ENCODE results near the gene PLEKHG4.

PLEKHG4 gene

GRCh38 chr16:67246756-67247191 lies 32.6 kb upstream of the PLEKHG4 start:
- Histone ChIP-seq H3K27me3 (ENCODE audit: control insufficient read depth in 1 of 2, insufficient read depth in 1 of 2, low read length in 2 of 2) (peaks cover 0 to 9% of the 10 kb centered on the region in 2 experiments), H3K27ac (ENCODE audit: low read length, poor library complexity, severe bottlenecking) (peak overlapping the region; percentile 94), H3K4me1 (ENCODE audit: control insufficient read depth, insufficient read depth, low read depth, low read length) (peaks cover 54% of the 10 kb centered on the region), H2BK5ac (ENCODE audit: low read depth, low read length, poor library complexity, severe bottlenecking) (peak overlapping the region; percentile 20), H3K14ac (ENCODE audit: low read length in 2 of 2) (peak overlapping the region in 1 of 2 experiments; percentile 73), H2BK12ac (ENCODE audit: low read length in 2 of 2) (peak overlapping the region; percentile 59 to 84), H3K9ac (ENCODE audit: low read length) (peak overlapping the region; percentile 91), H3K23ac (ENCODE audit: low read length in 2 of 2) (no peak overlapping the region), H2AK5ac (ENCODE audit: low read length, severe bottlenecking) (peak overlapping the region; percentile 16), H3K4me2 (ENCODE audit: low read length, poor library complexity, severe bottlenecking) (peak overlapping the region; percentile 94), H3K4me3 (ENCODE audit: insufficient read depth in 1 of 2, low read depth in 1 of 2, low read length in 2 of 2) (peak overlapping the region; percentile 84 to 94), H3K4ac (ENCODE audit: low read depth in 1 of 2, low read length in 2 of 2) (peak overlapping the region; percentile 83 to 91), H2AFZ (ENCODE audit: low read depth, low read length) (no peak overlapping the region), H2BK120ac (ENCODE audit: low read depth, low read length) (peak overlapping the region; percentile 96), H2BK15ac (ENCODE audit: low read depth, poor library complexity, severe bottlenecking) (peak overlapping the region; percentile 82), H4K8ac (ENCODE audit: low read length) (peak overlapping the region; percentile 83), H3K79me1 (replicated peaks; ENCODE audit: low read length, poor library complexity, severe bottlenecking) (peaks cover 6% of the 10 kb centered on the region), H4K91ac (ENCODE audit: low read length) (peak overlapping the region; percentile 57), H3K18ac (ENCODE audit: low read depth in 1 of 2, low read length in 2 of 2) (peak overlapping the region; percentile 67 to 92), H3K36me3 (ENCODE audit: control insufficient read depth in 1 of 2, insufficient read depth in 2 of 2, low read depth in 1 of 2, low read length in 2 of 2) (peaks cover 7 to 10% of the 10 kb centered on the region in 2 experiments), H3K9me3 (ENCODE audit: control insufficient read depth, low read length) (no peaks in the 10 kb centered on the region)
- WGBS: 1% methylated on average over 26 of the region's 26 CpGs
- DNase-seq: no peak

- Histone ChIP-seq H3K27ac (ENCODE audit: low read length, poor library complexity, severe bottlenecking) (peak within 1 kb of the TSS; percentile 94), H2BK15ac (ENCODE audit: low read depth, poor library complexity, severe bottlenecking) (peak within 1 kb of the TSS; percentile 94), H2BK5ac (ENCODE audit: low read depth, low read length, poor library complexity, severe bottlenecking) (peak within 1 kb of the TSS; percentile 20), H2AK5ac (ENCODE audit: low read length, severe bottlenecking) (peak within 1 kb of the TSS; percentile 16), H4K8ac (ENCODE audit: low read length) (peak within 1 kb of the TSS; percentile 92), H2BK120ac (ENCODE audit: low read depth, low read length) (peak within 1 kb of the TSS; percentile 96), H3K4ac (ENCODE audit: low read depth in 1 of 2, low read length in 2 of 2) (peak within 1 kb of the TSS; percentile 84 to 91), H2AFZ (ENCODE audit: low read depth, low read length) (peak within 1 kb of the TSS; percentile 84), H3K4me2 (ENCODE audit: low read length, poor library complexity, severe bottlenecking) (peak within 1 kb of the TSS; percentile 96), H3K14ac (ENCODE audit: low read length in 2 of 2) (peak within 1 kb of the TSS in 1 of 2 experiments; percentile 73), H3K9ac (ENCODE audit: low read length) (peak within 1 kb of the TSS; percentile 91), H3K23ac (ENCODE audit: low read length in 2 of 2) (peak within 1 kb of the TSS in 1 of 2 experiments; percentile 67), H3K27me3 (ENCODE audit: control insufficient read depth in 1 of 2, insufficient read depth in 1 of 2, low read length in 2 of 2) (peaks cover 0 to 9% of the 10 kb centered on the region in 2 experiments), H3K36me3 (ENCODE audit: control insufficient read depth in 1 of 2, insufficient read depth in 2 of 2, low read depth in 1 of 2, low read length in 2 of 2) (peaks cover 2 to 5% of the 10 kb centered on the region in 2 experiments), H4K91ac (ENCODE audit: low read length) (peak within 1 kb of the TSS; percentile 92), H3K9me3 (ENCODE audit: control insufficient read depth, low read length) (no peaks in the 10 kb centered on the region), H3K4me1 (ENCODE audit: control insufficient read depth, insufficient read depth, low read depth, low read length) (peaks cover 48% of the 10 kb centered on the region), H3K79me1 (replicated peaks; ENCODE audit: low read length, poor library complexity, severe bottlenecking) (peaks cover 4% of the 10 kb centered on the region), H3K4me3 (ENCODE audit: insufficient read depth in 1 of 2, low read depth in 1 of 2, low read length in 2 of 2) (peak within 1 kb of the TSS; percentile 84 to 94), H2BK12ac (ENCODE audit: low read length in 2 of 2) (peak within 1 kb of the TSS; percentile 59 to 84), H3K18ac (ENCODE audit: low read depth in 1 of 2, low read length in 2 of 2) (peak within 1 kb of the TSS; percentile 92 to 94)
- DNase-seq: peak; percentile 96
- under 1% methylated on average over 58 of the region's 60 CpGs for whole genome bisulfite sequencing
Observed at GRCh38 chr16:67247192-67248072, 31.9 kb upstream of the PLEKHG4 start, which contains the start of gene FHOD1. FHOD1 (minus strand) TSS chr16:67247481; CDS start chr16:67247410, 71 bp downstream.

DNA sequence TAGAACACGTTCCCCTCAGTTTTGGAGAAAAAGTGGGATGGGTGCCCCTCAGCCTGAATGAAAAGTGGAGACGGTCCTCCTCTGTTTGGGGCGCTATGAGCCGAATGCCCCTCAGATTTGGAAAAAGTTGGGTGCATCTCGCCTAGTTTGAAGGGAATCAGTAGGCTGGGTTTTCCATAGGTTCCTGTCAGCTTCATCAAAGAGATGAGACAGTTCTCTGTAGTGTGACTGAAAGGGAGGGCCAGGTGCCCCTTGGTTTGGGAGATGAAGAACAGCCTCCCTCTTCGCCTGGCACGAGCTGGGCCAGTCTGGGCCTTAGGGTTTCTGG lies 31.3 kb upstream of the PLEKHG4 start:
- Histone ChIP-seq H3K27ac (ENCODE audit: low read length, poor library complexity, severe bottlenecking) (no peak overlapping the region), H3K18ac (ENCODE audit: low read depth in 1 of 2, low read length in 2 of 2) (peak overlapping the region; percentile 88 to 94), H3K79me1 (replicated peaks; ENCODE audit: low read length, poor library complexity, severe bottlenecking) (peaks cover 4% of the 10 kb centered on the region), H2BK12ac (ENCODE audit: low read length in 2 of 2) (peak overlapping the region in 1 of 2 experiments; percentile 81), H3K4me1 (ENCODE audit: control insufficient read depth, insufficient read depth, low read depth, low read length) (peaks cover 48% of the 10 kb centered on the region), H3K4me2 (ENCODE audit: low read length, poor library complexity, severe bottlenecking) (peak overlapping the region; percentile 96), H2AFZ (ENCODE audit: low read depth, low read length) (peak overlapping the region; percentile 84), H3K9ac (ENCODE audit: low read length) (peak overlapping the region; percentile 86), H2BK120ac (ENCODE audit: low read depth, low read length) (peak overlapping the region; percentile 95), H3K4me3 (ENCODE audit: insufficient read depth in 1 of 2, low read depth in 1 of 2, low read length in 2 of 2) (peak overlapping the region; percentile 69 to 87), H3K23ac (ENCODE audit: low read length in 2 of 2) (peak overlapping the region in 1 of 2 experiments; percentile 67), H4K91ac (ENCODE audit: low read length) (no peak overlapping the region), H3K27me3 (ENCODE audit: control insufficient read depth in 1 of 2, insufficient read depth in 1 of 2, low read length in 2 of 2) (peaks cover 0 to 9% of the 10 kb centered on the region in 2 experiments), H2AK5ac (ENCODE audit: low read length, severe bottlenecking) (no peak overlapping the region), H3K14ac (ENCODE audit: low read length in 2 of 2) (peak overlapping the region in 1 of 2 experiments; percentile 69), H2BK15ac (ENCODE audit: low read depth, poor library complexity, severe bottlenecking) (peak overlapping the region; percentile 94), H2BK5ac (ENCODE audit: low read depth, low read length, poor library complexity, severe bottlenecking) (no peak overlapping the region), H3K4ac (ENCODE audit: low read depth in 1 of 2, low read length in 2 of 2) (peak overlapping the region; percentile 9 to 29), H3K9me3 (ENCODE audit: control insufficient read depth, low read length) (no peaks in the 10 kb centered on the region), H3K36me3 (ENCODE audit: control insufficient read depth in 1 of 2, insufficient read depth in 2 of 2, low read depth in 1 of 2, low read length in 2 of 2) (peaks cover 8 to 9% of the 10 kb centered on the region in 2 experiments), H4K8ac (ENCODE audit: low read length) (peak overlapping the region; percentile 92)
- peak; percentile 35 for DNase-seq
- 18% methylated on average over 7 of the region's 7 CpGs for WGBS

All from mesenchymal stem cell (in vitro differentiated cells and primary cell).